Transverse colon (tissue), 4 donors: ENCODE data around the gene GPBP1L1. TPM values are rescaled to one million over a fixed set of nuclear protein-coding genes. Genes with fewer than 3 reads are reported as not detected.

Experiments
- DNase-seq: peaks from one replicate; pipeline ENCODE4 v3.0.0-alpha.2; 2019
- H3K27ac ChIP-seq, 4 donors: fragments of 200-600 bp; sonication (generic); 2 replicates each; pipeline ENCODE4 v1.5.1; 2016 to 2018; ENCODE audit warnings: inconsistent platforms in 4 of 4
- H3K27me3 ChIP-seq: fragments of 200-600 bp; sonication (generic); 2 replicates; pipeline ENCODE4 v1.5.1; 2017; ENCODE audit warnings: inconsistent platforms
- H3K36me3 ChIP-seq, 4 donors: fragments of 200-600 bp; sonication (generic); 2 replicates each; pipeline ENCODE4 v1.5.1; 2017 to 2019; ENCODE audit warnings: inconsistent platforms in 4 of 4
- H3K4me1 ChIP-seq, 4 donors: fragments of 200-600 bp; sonication (generic); 2 replicates each; pipeline ENCODE4 v1.5.1; 2017 to 2020; ENCODE audit warnings: inconsistent platforms in 4 of 4
- H3K4me3 ChIP-seq, 4 donors: fragments of 200-600 bp; sonication (generic); 1 replicate in 1 of 4; 2 replicates in 3 of 4; pipeline versions ENCODE4 v1.5.1 to v1.6.1; 2017 to 2019; ENCODE audit warnings: inconsistent platforms in 4 of 4
- H3K9me3 ChIP-seq, 2 donors: fragments of 200-600 bp; sonication (generic); 2 replicates each; pipeline ENCODE4 v1.5.1; 2017 to 2019; ENCODE audit warnings: inconsistent platforms in 2 of 2
- EP300 ChIP-seq: sonication (generic); formaldehyde crosslinking; IDR thresholded peaks from one replicate; pipeline ENCODE4 v1.6.1; 2017; ENCODE audit warnings: antibody characterized with exemption, low read depth
- POLR2A ChIP-seq: fragments of 450-650 bp; IDR thresholded peaks from one replicate; pipeline ENCODE4 v1.6.1; 2016; ENCODE audit warnings: antibody characterized with exemption, mild to moderate bottlenecking, moderate library complexity
- POLR2AphosphoS5 ChIP-seq, 3 donors: sonication (generic); formaldehyde crosslinking; IDR thresholded peaks; one replicate each; pipeline ENCODE4 v1.6.1; 2016; ENCODE audit warnings: antibody characterized with exemption in 3 of 3
- WGBS, 2 donors: methylation state at CpG; one replicate each; pipeline ENCODE4 v1.1.5; 2018; ENCODE audit warnings: low coverage in 1 of 2; 5-methylcytosine and 5-hydroxymethylcytosine counted together
- in situ Hi-C, 4 donors: fragments of 200-750 bp; cut with MboI; loops; one replicate each; pipeline versions ENCODE4 v1.15.0 to v1.15.1; 2017; ENCODE audit warnings: low sequenced_read_pairs in 3 of 4, low pct_ligation_motif_present in 1 of 4, low pct_unique_long_range_greater_than_20kb in 1 of 4
- intact Hi-C: fragments of 100-400 bp; cut with DNase I; formaldehyde crosslinking; loops from one replicate; pipeline ENCODE4 v1.15.1; 2023; ENCODE audit warnings: low total_unique reads
- total RNA-seq, 4 donors: library from RNA; depleted of rRNA; stranded (reverse); fragments of >200 nt; gene quantifications; one replicate each; pipeline ENCODE4 v1.1.0, GENCODE V29; 2016
- TF ChIP-seq, protein P1 (sequence below), 5 experiments: fragments of 200-600 bp in 3 of 5; fragments of 450-650 bp in 2 of 5; sonication (generic) in 3 of 5; IDR thresholded peaks; 1 replicate in 2 of 5; 2 replicates in 3 of 5; pipeline ENCODE4 v1.5.1; 2016 to 2017; ENCODE audit warnings: antibody characterized with exemption in 5 of 5, inconsistent platforms in 3 of 5, mild to moderate bottlenecking in 2 of 5, moderate library complexity in 1 of 5

The GPBP1L1 gene
- total RNA-seq, 4 donors from 2014 or later, result 162 to 284 (median 222) TPM

- TF ChIP-seq EP300 (no peak), POLR2A (no peak), POLR2AphosphoS5 (IDR thresholded peaks at IDR 0.05) (no peak)
- TF ChIP-seq, protein P1, sequence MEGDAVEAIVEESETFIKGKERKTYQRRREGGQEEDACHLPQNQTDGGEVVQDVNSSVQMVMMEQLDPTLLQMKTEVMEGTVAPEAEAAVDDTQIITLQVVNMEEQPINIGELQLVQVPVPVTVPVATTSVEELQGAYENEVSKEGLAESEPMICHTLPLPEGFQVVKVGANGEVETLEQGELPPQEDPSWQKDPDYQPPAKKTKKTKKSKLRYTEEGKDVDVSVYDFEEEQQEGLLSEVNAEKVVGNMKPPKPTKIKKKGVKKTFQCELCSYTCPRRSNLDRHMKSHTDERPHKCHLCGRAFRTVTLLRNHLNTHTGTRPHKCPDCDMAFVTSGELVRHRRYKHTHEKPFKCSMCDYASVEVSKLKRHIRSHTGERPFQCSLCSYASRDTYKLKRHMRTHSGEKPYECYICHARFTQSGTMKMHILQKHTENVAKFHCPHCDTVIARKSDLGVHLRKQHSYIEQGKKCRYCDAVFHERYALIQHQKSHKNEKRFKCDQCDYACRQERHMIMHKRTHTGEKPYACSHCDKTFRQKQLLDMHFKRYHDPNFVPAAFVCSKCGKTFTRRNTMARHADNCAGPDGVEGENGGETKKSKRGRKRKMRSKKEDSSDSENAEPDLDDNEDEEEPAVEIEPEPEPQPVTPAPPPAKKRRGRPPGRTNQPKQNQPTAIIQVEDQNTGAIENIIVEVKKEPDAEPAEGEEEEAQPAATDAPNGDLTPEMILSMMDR (IDR thresholded peaks at IDR 0.05), result no peak
- H3K27ac ChIP-seq, result no peak overlapping the region
- no peaks in the 10 kb centered on the region for H3K9me3 ChIP-seq
- no peak for DNase-seq
- H3K27me3 ChIP-seq, result no peaks in the 10 kb centered on the region
- intact Hi-C loops (no loop called here), in situ Hi-C loops (no loop called here)
- H3K4me1 ChIP-seq, result peaks cover 0 to 42% (median 16%) of the 10 kb centered on the region in 4 donors
- peaks cover 0 to 89% (median 42%) of the 10 kb centered on the region in 4 donors for H3K36me3 ChIP-seq
- H3K4me3 ChIP-seq, result no peak overlapping the region
- WGBS, 2 donors, result 86 to 93% methylated on average over 10 to 12 of the region's 12 CpGs
Measured at GRCh38 chr1:45654540-45655280, 31.6 kb downstream of the GPBP1L1 start.

GRCh38 chr1:45647248-45648021, 38.9 kb downstream of the GPBP1L1 start:
- Histone ChIP-seq H3K4me1 (peaks cover 4 to 32% (median 26%) of the 10 kb centered on the region in 4 donors), H3K9me3 (no peaks in the 10 kb centered on the region), H3K4me3 (no peak overlapping the region), H3K36me3 (peaks cover 0 to 29% (median 7%) of the 10 kb centered on the region in 4 donors), H3K27ac (peak overlapping the region; percentile 19 to 53 (median 38)), H3K27me3 (no peaks in the 10 kb centered on the region)
- DNase-seq, result no peak
- intact Hi-C loops (no loop called here), in situ Hi-C loops (no loop called here)
- 67 to 72% methylated on average over 4 to 9 of the region's 9 CpGs for WGBS, 2 donors
- TF ChIP-seq, protein P1 (IDR thresholded peaks at IDR 0.05), result no peak
- TF ChIP-seq EP300 (no peak), POLR2AphosphoS5 (IDR thresholded peaks at IDR 0.05) (no peak), POLR2A (no peak)

GRCh38 chr1:45644661-45645060, 41.7 kb downstream of the GPBP1L1 start:
- Histone ChIP-seq H3K9me3 (no peaks in the 10 kb centered on the region), H3K27me3 (no peaks in the 10 kb centered on the region), H3K4me3 (no peak overlapping the region), H3K36me3 (peaks cover 0 to 35% (median 8%) of the 10 kb centered on the region in 4 donors), H3K27ac (peak overlapping the region; percentile 64 to 84 (median 78)), H3K4me1 (peaks cover 4 to 32% (median 26%) of the 10 kb centered on the region in 4 donors)
- no peak for DNase-seq
- intact Hi-C loops, result no loop called here
- WGBS, 2 donors, result 83 to 84% methylated on average over 2 of the region's 2 CpGs
- in situ Hi-C loops, result no loop called here
- TF ChIP-seq EP300, result no peak
- no peak for TF ChIP-seq POLR2AphosphoS5 (IDR thresholded peaks at IDR 0.05)
- TF ChIP-seq POLR2A, result no peak
- TF ChIP-seq, protein P1 (IDR thresholded peaks at IDR 0.05), result no peak

GRCh38 chr1:45643978-45644377, 42.4 kb downstream of the GPBP1L1 start:
- in situ Hi-C loops (no loop called here), intact Hi-C loops (no loop called here)
- H3K4me3 ChIP-seq, result no peak overlapping the region
- TF ChIP-seq POLR2A, result peak; percentile 41
- TF ChIP-seq EP300, result no peak
- peak in 2 of 3 donors; percentile 25 to 64 for TF ChIP-seq POLR2AphosphoS5 (IDR thresholded peaks at IDR 0.05)
- TF ChIP-seq, protein P1 (IDR thresholded peaks at IDR 0.05), result peak in 3 of 5 experiments; percentile 13 to 43 (median 23)
- peak overlapping the region; percentile 67 to 84 (median 78) for H3K27ac ChIP-seq
- H3K27me3 ChIP-seq, result no peaks in the 10 kb centered on the region
- no peaks in the 10 kb centered on the region for H3K9me3 ChIP-seq
- peaks cover 4 to 32% (median 26%) of the 10 kb centered on the region in 4 donors for H3K4me1 ChIP-seq
- peak; percentile 40 for DNase-seq
- peaks cover 0 to 35% (median 12%) of the 10 kb centered on the region in 4 donors for H3K36me3 ChIP-seq
